ENCODE results near the gene FSTL4. TPM values are rescaled to one million over a fixed set of nuclear protein-coding genes. Genes with fewer than 3 reads are reported as not detected.

Gene FSTL4
- polyA plus RNA-seq, 3 donors = not detected

DNA sequence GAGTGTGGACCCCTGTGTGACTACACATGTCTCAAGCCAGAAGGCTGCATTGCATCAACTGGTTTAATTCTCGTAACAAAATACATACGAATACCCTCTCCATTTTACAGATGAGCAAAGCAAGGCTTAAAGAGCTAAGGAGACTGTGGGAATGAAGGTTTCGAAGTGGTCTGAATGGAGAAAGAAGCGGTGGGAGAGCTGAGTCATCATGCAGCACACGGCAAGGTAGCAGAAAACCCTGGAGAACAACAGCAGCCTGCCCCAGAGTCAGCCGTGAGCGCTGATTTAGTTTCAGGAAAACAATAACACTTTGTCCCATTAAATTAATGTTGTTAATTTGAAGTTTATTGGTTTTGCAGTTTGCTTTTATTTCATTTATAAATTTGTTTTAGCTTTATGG, 336.7 kb downstream of the FSTL4 start:
- no peaks in the 10 kb centered on the region for H3K27me3 ChIP-seq (ENCODE audit: control insufficient read depth in 2 of 2, insufficient read depth in 2 of 2, low read length in 2 of 2)
- no peaks in the 10 kb centered on the region for H3K4me1 Mint-ChIP-seq
- 95% methylated on average over 4 of the region's 7 CpGs for WGBS (ENCODE audit: insufficient coverage)
- H4K20me1 ChIP-seq (ENCODE audit: insufficient read depth, low read length) = no peaks in the 10 kb centered on the region
- peaks cover 0 to 2% (median 0%) of the 10 kb centered on the region in 7 donors for H3K9me3 Mint-ChIP-seq
- no peak overlapping the region for H2AFZ ChIP-seq (ENCODE audit: insufficient read depth, low read depth, low read length, poor library complexity, severe bottlenecking)
- no peak overlapping the region for H3K4me2 ChIP-seq (replicated peaks; ENCODE audit: extremely low read depth, low read length, poor library complexity, severe bottlenecking)
- intact Hi-C loops (cut with micrococcal nuclease) = no loop called here
- H3K79me2 ChIP-seq (ENCODE audit: insufficient read depth, low read length) = no peaks in the 10 kb centered on the region
- no peak overlapping the region for H3K27ac Mint-ChIP-seq
- no peak for TF ChIP-seq CTCF (IDR thresholded peaks at IDR 0.05)
- H3K4me3 ChIP-seq (replicated peaks in 1 of 3; ENCODE audit: low read depth in 2 of 3, low read length in 3 of 3) = no peak overlapping the region
- H3K27me3 Mint-ChIP-seq (ENCODE audit: low read depth in 3 of 3) = peaks cover 0 to 3% (median 2%) of the 10 kb centered on the region in 3 donors
- no peaks in the 10 kb centered on the region for H3K4me1 ChIP-seq (ENCODE audit: control insufficient read depth in 1 of 2, insufficient read depth in 2 of 2, low read length in 2 of 2)
- no peaks in the 10 kb centered on the region for H3K9me3 ChIP-seq (replicated peaks in 1 of 2; ENCODE audit: control insufficient read depth in 1 of 2, insufficient read depth in 1 of 2, low read length in 2 of 2)
- H3K36me3 Mint-ChIP-seq = no peaks in the 10 kb centered on the region
- H3K4me3 Mint-ChIP-seq = no peak overlapping the region
- no peak overlapping the region for H3K9ac ChIP-seq (ENCODE audit: insufficient read depth, low read length, poor library complexity, severe bottlenecking)
- no peaks in the 10 kb centered on the region for H3K36me3 ChIP-seq (replicated peaks in 1 of 2; ENCODE audit: control insufficient read depth in 1 of 2, insufficient read depth in 2 of 2, low read length in 2 of 2)
- no peak overlapping the region for H3K27ac ChIP-seq (ENCODE audit: low read depth in 1 of 2, low read length in 2 of 2)
- DNase-seq = no peak

DNA sequence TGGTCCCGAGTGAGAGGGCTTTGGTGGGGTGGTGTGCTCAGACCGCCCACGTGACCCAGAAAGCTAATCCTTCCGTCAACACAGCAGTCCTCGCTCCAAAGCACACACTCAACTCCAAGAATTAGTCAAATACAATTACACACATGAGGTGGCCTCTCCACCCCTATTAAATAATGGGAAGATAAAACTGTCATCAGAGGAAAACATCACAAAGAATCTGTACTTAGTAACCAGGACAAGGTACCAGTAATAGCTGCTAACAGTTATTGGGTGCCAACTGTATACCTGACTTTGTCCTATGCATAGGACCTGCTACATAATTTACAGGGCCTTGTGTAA, 337.8 kb downstream of the FSTL4 start:
- Histone ChIP-seq H4K20me1 (ENCODE audit: insufficient read depth, low read length) (no peaks in the 10 kb centered on the region), H3K9ac (ENCODE audit: insufficient read depth, low read length, poor library complexity, severe bottlenecking) (no peak overlapping the region), H3K4me1 (ENCODE audit: control insufficient read depth in 1 of 2, insufficient read depth in 2 of 2, low read length in 2 of 2) (no peaks in the 10 kb centered on the region), H3K79me2 (ENCODE audit: insufficient read depth, low read length) (no peaks in the 10 kb centered on the region), H3K27ac (ENCODE audit: low read depth in 1 of 2, low read length in 2 of 2) (no peak overlapping the region), H3K4me2 (replicated peaks; ENCODE audit: extremely low read depth, low read length, poor library complexity, severe bottlenecking) (no peak overlapping the region), H3K27me3 (ENCODE audit: control insufficient read depth in 2 of 2, insufficient read depth in 2 of 2, low read length in 2 of 2) (no peaks in the 10 kb centered on the region), H3K4me3 (replicated peaks in 1 of 3; ENCODE audit: low read depth in 2 of 3, low read length in 3 of 3) (no peak overlapping the region), H3K36me3 (replicated peaks in 1 of 2; ENCODE audit: control insufficient read depth in 1 of 2, insufficient read depth in 2 of 2, low read length in 2 of 2) (no peaks in the 10 kb centered on the region), H3K9me3 (replicated peaks in 1 of 2; ENCODE audit: control insufficient read depth in 1 of 2, insufficient read depth in 1 of 2, low read length in 2 of 2) (no peaks in the 10 kb centered on the region), H2AFZ (ENCODE audit: insufficient read depth, low read depth, low read length, poor library complexity, severe bottlenecking) (no peak overlapping the region)
- H3K4me3 Mint-ChIP-seq = no peak overlapping the region
- no peak for TF ChIP-seq CTCF (IDR thresholded peaks at IDR 0.05)
- H3K27ac Mint-ChIP-seq = no peak overlapping the region
- intact Hi-C loops (cut with micrococcal nuclease) = no loop called here
- peaks cover 0 to 2% (median 1%) of the 10 kb centered on the region in 3 donors for H3K27me3 Mint-ChIP-seq (ENCODE audit: low read depth in 3 of 3)
- H3K9me3 Mint-ChIP-seq = peaks cover 0 to 2% (median 0%) of the 10 kb centered on the region in 7 donors
- no CpG with 5 or more reads among the region's 5 CpGs for WGBS (ENCODE audit: insufficient coverage)
- no peaks in the 10 kb centered on the region for H3K36me3 Mint-ChIP-seq
- no peak for DNase-seq
- H3K4me1 Mint-ChIP-seq = no peaks in the 10 kb centered on the region

Data from CD14-positive monocyte (primary cell).